GM12875 (cell line): Measurements from ENCODE around the gene FBXL13.

Source experiments
- H3K4me3 ChIP-seq: one replicate; pipeline ENCODE4 v1.5.1; 2011; ENCODE audit warnings: low read depth, low read length, control low read depth
- TF ChIP-seq, protein P1 (sequence below): IDR thresholded peaks from 2 replicates; pipeline ENCODE4 v1.5.1; 2011; ENCODE audit warnings: low read depth, mild to moderate bottlenecking, control low read depth, inconsistent platforms, low read length, moderate library complexity, borderline replicate concordance; ENCODE audit not compliant: insufficient read depth

The FBXL13 gene

DNA sequence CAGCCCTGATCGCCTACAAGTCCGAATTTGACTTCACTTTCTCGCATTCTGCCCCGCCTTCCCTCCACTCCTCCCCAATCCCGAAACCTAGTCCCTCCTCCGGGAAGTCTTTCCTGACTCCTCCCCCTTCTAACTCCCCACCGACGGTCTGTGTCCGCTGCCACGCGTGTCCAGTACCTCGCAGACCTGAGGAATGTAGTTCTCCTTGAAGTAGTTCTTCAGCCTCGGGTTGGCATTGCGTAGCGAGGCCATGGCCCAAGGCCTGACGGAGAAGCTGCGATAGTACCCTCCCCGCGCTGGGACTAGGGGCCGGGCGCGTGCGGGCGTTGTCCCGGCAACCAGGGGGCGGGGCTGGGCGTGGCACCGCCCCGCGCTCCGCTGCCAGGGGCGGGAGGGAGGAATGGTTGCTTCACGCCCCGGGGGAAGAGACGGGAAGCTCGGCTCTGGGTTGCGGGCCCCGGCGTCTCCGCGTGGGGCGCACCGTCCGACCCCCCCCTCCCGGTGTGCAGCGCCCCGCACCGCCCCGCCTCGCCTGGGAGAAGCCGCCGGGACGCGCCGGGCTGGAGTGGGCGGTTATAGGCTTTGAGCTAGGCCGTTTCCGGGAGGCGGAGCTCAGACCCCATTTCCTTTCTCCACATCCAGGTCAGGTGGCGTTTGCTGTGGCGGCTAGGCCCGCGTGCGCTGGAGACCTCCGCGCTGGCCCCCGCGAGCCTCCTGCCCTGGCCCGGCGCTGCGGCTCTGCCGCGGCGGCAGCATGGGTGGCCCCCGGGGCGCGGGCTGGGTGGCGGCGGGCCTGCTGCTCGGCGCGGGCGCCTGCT lies at the start of gene FBXL13, which contains the start of gene ARMC10:
FBXL13 (minus strand) TSS at position 278 of the 818 bp plus-strand sequence.
ARMC10 (plus strand) TSS at position 622 of the 818 bp plus-strand sequence; CDS start at position 755, 133 bp downstream.
- TF ChIP-seq, protein P1, sequence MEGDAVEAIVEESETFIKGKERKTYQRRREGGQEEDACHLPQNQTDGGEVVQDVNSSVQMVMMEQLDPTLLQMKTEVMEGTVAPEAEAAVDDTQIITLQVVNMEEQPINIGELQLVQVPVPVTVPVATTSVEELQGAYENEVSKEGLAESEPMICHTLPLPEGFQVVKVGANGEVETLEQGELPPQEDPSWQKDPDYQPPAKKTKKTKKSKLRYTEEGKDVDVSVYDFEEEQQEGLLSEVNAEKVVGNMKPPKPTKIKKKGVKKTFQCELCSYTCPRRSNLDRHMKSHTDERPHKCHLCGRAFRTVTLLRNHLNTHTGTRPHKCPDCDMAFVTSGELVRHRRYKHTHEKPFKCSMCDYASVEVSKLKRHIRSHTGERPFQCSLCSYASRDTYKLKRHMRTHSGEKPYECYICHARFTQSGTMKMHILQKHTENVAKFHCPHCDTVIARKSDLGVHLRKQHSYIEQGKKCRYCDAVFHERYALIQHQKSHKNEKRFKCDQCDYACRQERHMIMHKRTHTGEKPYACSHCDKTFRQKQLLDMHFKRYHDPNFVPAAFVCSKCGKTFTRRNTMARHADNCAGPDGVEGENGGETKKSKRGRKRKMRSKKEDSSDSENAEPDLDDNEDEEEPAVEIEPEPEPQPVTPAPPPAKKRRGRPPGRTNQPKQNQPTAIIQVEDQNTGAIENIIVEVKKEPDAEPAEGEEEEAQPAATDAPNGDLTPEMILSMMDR = 0 out of 2 replicates have a peak, but pooled peaks have one; percentile 20
- peak within 1 kb of the TSS; percentile 51 for H3K4me3 ChIP-seq

DNA sequence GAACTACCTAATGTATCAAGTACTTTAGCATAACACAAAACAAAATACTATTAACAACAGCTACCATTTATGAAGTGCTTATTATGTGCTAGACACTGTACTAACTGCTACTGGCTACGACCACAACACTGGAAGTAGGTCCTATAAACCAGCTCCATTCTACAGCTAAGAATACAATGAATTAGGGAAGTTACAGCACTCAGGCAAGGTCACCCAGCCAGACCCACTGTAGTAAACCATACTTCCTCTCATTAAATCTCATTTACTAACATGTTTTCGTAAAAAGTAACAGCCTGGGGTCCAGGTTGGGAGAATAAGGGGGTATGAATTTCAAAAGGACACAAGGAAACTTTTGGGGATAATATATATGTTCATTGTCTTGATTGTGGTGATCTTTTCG lies 48.9 kb upstream of the FBXL13 start:
- TF ChIP-seq, protein P1 = no peak
- H3K4me3 ChIP-seq = no peak overlapping the region

DNA sequence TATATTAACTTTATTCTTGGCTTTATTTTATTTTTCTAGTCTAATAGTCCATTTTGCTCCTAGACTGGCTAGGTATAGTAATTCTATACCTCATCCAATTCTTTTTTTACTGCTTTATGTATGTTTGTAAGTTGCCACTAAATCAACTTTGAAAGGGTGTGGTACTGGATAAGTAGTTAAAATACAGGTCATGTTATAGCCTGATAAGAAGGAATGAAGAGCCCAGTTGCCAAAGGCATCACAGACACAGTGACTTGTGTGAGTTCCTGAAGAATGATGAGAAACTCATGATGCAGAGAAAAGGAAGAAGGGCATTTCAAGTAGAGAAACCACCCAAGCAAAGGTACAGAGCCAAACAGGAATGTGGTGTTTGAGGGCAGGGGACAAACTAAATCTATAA lies 47.0 kb upstream of the FBXL13 start:
- TF ChIP-seq, protein P1 = no peak
- no peak overlapping the region for H3K4me3 ChIP-seq

DNA sequence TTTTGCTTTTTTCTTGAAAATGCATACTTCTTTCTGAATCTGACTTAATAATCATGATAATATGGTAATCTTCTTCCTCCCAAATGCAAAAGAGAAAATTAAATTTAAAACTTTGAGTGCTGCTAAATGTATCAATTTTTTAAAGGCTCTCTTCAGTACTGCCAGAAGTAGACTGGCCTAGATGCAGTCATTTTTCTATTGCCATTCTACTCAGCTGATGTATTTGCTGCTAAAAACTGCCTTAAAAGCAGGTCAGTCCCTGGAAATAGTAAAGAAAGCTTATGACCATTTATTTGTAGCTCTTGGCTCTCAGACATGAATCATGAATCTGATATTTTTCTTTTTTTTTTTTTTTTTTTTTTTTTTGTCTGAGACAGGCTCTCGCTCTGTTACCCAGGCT lies 45.8 kb upstream of the FBXL13 start:
- TF ChIP-seq, protein P1 = no peak
- H3K4me3 ChIP-seq = no peak overlapping the region

DNA sequence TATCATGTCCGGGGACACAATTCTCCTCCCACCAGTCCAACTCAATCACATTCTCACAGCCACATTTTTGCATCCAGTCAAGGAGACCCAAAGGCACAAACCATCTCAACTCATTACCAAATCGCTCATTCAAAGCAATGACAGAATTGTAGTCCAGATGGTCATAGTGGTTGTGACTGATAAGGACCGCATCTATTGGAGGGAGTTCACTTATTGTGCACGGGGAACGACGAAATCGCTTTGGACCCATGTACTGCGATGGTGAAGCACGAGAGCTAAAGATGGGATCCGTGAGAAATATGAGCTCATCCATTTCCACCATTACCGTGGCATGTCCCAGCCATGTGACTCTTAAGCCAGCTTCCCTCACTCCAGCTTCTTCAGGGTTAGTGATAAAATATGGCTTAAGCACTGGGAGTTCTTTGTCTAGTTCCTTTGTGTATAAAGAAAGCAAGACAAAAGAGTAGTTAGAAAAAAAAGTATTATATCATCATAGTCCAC lies 45.2 kb upstream of the FBXL13 start:
- H3K4me3 ChIP-seq = no peak overlapping the region
- TF ChIP-seq, protein P1 = no peak

DNA sequence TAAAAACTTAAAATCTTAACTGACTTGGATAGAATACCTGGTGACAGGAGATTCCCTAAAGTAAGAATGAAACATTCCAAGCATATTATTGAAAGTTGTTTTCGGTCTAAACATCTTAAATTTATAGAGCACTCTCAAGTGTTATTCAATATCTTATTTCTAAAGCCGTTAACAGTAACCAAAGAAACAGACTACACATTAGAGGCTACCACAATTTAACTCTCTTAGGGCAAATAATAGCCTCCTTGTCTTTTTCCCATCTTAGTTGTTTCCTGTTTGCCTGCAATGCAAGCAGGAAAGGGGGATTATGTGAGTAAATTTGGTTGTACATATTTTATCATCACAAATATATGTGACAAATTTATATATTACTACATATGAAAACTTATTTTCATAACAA lies 42.9 kb upstream of the FBXL13 start:
- TF ChIP-seq, protein P1 = no peak
- H3K4me3 ChIP-seq = no peak overlapping the region

- TF ChIP-seq, protein P1 = no peak
- no peak overlapping the region for H3K4me3 ChIP-seq
These were observed 42.4 kb upstream of the FBXL13 start for GRCh38 chr7:103116991-103117390.
